HG02623 (cell line): Measurements from ENCODE around the gene MIAT.

Experiments
- ATAC-seq: cut with Tn5 transposase; IDR thresholded peaks from one replicate; pipeline ENCODE4 v1.9.1; 2021; ENCODE audit warnings: moderate library complexity; ENCODE audit not compliant: unreplicated experiment

The MIAT gene

DNA sequence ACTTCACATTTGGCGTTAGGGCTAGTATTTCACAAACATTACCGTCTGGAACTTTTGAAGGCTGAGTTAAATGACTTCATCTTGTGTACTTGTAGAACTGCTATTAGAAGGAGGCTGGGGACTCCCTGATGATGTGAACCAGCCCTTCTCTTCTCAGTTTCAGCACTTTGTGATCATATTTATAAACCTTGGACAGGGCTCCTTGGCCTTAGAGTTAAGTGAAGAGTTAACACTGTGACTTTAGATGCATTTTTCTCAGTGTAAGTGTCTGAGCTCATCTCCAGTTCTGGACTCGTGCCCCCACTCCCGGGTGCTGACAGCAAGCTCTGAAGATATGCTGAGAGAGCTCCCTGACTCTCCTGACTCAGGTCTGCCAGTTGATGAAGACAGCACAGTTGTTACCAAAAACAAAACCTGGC is 8.4 kb downstream of the MIAT start:
- ATAC-seq, result no peak

GRCh38 chr22:26667140-26667539 is 9.8 kb downstream of the MIAT start:
- ATAC-seq, result no peak

GRCh38 chr22:26669060-26669481 is 11.7 kb downstream of the MIAT start:
- ATAC-seq, result no peak

GRCh38 chr22:26670459-26670858 is 13.1 kb downstream of the MIAT start:
- ATAC-seq, result no peak

- ATAC-seq, result peak; percentile 38
Measured at GRCh38 chr22:26671317-26672059, 14.1 kb downstream of the MIAT start.

- peak; percentile 13 for ATAC-seq
Measured at GRCh38 chr22:26672060-26672471, 14.7 kb downstream of the MIAT start.

GRCh38 chr22:26672590-26673468 is 15.4 kb downstream of the MIAT start:
- ATAC-seq, result peak; percentile 59

DNA sequence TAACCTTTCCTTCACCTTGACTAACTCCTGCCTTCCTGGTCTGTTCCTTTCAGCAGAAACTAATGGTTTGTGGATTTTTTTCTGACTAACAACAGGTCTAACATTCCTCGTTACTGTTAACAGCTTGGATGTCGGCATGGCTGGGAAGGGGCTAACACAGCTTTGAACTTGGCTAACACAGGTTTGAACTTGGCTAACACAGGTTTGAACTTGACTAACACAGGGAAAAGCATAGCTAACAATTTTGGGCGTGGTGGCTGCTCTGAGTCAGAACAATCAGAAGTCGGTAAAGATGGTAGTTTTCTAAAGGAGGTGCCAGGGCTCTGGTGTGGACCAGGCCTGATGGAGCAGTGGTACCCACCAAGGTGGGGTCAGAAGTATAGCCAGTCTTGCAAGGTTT is 16.1 kb downstream of the MIAT start:
- ATAC-seq, result no peak

DNA sequence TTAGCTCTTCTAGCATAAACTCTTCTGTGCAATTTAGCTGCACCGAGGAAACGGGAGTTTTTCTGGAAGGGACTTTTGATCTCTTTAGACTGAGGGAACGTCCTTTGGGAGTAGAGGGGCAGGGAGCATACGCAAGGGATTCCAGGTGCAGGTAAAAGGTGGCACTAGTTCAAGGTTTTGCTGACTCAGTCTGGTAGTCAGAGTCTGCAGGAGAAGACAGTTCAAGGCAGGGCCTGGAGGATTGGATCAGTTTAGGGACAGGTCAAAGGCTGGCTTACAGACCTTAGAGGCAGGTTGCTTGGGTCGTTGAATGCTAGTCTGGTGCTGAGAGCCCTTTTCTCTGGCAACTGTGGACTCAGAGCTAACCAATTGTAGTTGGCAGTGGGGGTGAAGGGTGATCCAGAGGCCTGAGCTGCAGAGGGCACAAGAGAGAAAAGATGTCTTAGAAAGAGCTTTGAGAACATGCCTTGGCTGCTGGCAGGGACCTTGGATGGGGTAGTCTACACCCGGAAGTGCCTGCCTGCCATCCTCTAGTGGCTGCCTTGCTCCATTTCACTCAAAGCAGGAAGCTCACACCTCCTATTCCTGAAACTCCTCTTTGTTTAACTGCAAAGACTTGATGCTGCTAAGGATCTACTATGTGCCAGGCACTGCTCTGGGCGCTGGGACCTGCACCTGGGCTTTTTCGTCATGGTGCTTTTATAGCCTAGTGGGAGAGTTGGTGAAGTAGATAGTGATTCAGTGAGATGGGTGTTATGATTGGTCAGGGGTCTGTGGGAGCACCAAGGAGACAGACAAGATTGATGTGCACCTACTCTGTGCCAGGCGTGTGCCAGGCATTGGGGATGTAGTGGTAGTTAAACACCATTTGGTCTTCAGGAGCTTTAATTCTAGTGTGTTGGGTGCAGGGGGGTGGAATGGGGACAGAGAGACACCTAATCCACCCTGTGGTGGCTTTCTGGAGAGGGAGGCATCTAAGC is 17.1 kb downstream of the MIAT start:
- no peak for ATAC-seq

GRCh38 chr22:26675687-26676268 is 18.4 kb downstream of the MIAT start:
- ATAC-seq, result no peak

- no peak for ATAC-seq
Measured at GRCh38 chr22:26677217-26677616, 19.8 kb downstream of the MIAT start.

- no peak for ATAC-seq
Measured at GRCh38 chr22:26679003-26679629, 21.7 kb downstream of the MIAT start.

GRCh38 chr22:26680485-26680884 is 23.1 kb downstream of the MIAT start:
- no peak for ATAC-seq

- no peak for ATAC-seq
Measured at GRCh38 chr22:26681395-26681821, 24.0 kb downstream of the MIAT start.

- ATAC-seq, result no peak
Measured at GRCh38 chr22:26684168-26684567, 26.8 kb downstream of the MIAT start.

GRCh38 chr22:26685601-26686000 is 28.2 kb downstream of the MIAT start:
- ATAC-seq, result no peak

- no peak for ATAC-seq
Measured at GRCh38 chr22:26687439-26687838, 30.1 kb downstream of the MIAT start.

DNA sequence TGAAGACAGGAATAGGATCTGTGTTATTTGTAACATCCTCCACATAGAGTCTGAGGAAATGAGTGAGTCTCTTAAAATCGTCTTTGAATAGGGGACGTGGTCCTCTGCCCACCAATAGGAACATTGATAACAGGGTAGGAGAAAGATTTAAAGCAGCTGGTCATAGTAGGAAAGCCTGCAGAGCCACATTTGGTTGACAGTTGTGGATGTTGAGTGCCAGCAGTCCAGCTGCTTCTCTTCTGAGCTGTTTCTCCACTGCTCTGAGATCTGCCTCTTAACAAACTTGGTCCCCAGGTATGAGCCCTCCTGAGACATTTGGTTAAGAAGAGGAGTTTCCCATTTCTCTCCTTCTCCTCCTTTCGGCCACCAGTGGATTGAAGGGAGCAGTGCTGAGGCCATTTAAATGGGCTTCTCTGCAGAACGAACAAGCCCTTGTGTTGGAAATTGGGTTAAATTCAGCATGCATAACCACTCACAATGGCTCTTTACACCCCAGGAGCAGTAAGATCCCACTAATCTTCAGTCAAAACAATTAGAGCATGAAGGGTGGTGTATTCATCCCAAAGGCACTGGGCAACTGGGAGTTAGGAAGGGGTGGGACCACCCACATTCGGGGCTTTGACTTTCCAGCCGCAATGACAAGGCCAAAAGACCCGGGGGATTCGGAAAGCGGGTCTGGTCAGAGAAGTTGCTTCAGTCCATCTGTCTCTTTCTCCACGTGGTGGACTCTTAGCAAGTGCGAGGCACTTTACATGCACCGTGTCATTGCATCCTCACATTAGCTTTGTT is 32.3 kb downstream of the MIAT start:
- no peak for ATAC-seq

- ATAC-seq, result no peak
Measured at GRCh38 chr22:26690654-26691376, 33.4 kb downstream of the MIAT start.
